Peyer's patch (tissue), 4 donors: Measurements from ENCODE around the gene BHLHE40.

ENCODE experiments used
- CTCF ChIP-seq, 6 experiments: fragments of 450-650 bp in 4 of 6; fragments of 200-600 bp in 2 of 6; sonication (generic) in 1 of 6; IDR thresholded peaks; one replicate each; pipeline ENCODE4 v1.5.1; 2017 to 2019; ENCODE audit warnings: antibody characterized with exemption in 6 of 6, mild to moderate bottlenecking in 3 of 6, moderate library complexity in 1 of 6
- POLR2A ChIP-seq, 2 donors: fragments of 450-650 bp; IDR thresholded peaks; one replicate each; pipeline ENCODE4 v1.5.1; 2017; ENCODE audit warnings: antibody characterized with exemption in 2 of 2, mild to moderate bottlenecking in 2 of 2, moderate library complexity in 2 of 2

- no peak for TF ChIP-seq CTCF (IDR thresholded peaks at IDR 0.05)
- no peak for TF ChIP-seq POLR2A (IDR thresholded peaks at IDR 0.05)
Observed at GRCh38 chr3:4997946-4998345, 18.7 kb downstream of the BHLHE40 start.
